Naive thymus-derived CD4-positive, alpha-beta T cell (primary cell): ENCODE measurements around the gene HSCB. TPM values are rescaled to one million over a fixed set of nuclear protein-coding genes. Genes with fewer than 3 reads are reported as not detected.
A peak's percentile ranks its signal among the peaks of the same experiment; 100 is the strongest.

Experiments
- ATAC-seq: fragments of 150-1000 bp; cut with Tn5 transposase; 2 replicates; pipeline ENCODE4 v1.10.0; 2021; ENCODE audit warnings: mild to moderate bottlenecking, moderate library complexity
- CTCF ChIA-PET: fragments of 350-600 bp; sonication (Branson Sonifier 250); formaldehyde crosslinking; loops from one replicate; lab custom pipeline; 2021; ENCODE audit warnings: antibody characterized with exemption; lab: Charles Lee
- POLR2A ChIA-PET: fragments of 350-600 bp; sonication (Branson Sonifier 250); formaldehyde crosslinking; loops from one replicate; lab custom pipeline; 2021; ENCODE audit warnings: antibody characterized with exemption, inconsistent platforms; lab: Charles Lee
- DNase-seq, 9 donors: peaks; one replicate each; pipeline versions ENCODE4 v3.0.0 to v3.0.0-alpha.2; 2020 to 2022; ENCODE audit warnings: mixed read lengths in 1 of 9
- H3K27ac ChIP-seq: one replicate; pipeline ENCODE4 v1.7.0; 2013; ENCODE audit warnings: mild to moderate bottlenecking, low read depth, low read length, moderate library complexity
- H3K27me3 ChIP-seq, 2 donors: one replicate each; pipeline ENCODE4 v1.7.0; 2013; ENCODE audit warnings: low read length in 2 of 2, mild to moderate bottlenecking in 2 of 2, moderate library complexity in 2 of 2; ENCODE audit not compliant: control insufficient read depth in 2 of 2, insufficient read depth in 2 of 2
- H3K36me3 ChIP-seq, 3 experiments: 1 replicate in 2 of 3; 2 replicates in 1 of 3; pipeline ENCODE4 v1.7.0; 2013; ENCODE audit warnings: low read length in 3 of 3, mild to moderate bottlenecking in 3 of 3, moderate library complexity in 1 of 3; ENCODE audit not compliant: insufficient read depth in 3 of 3, control insufficient read depth in 2 of 3
- H3K4me1 ChIP-seq, 2 donors: one replicate each; pipeline ENCODE4 v1.7.0; 2013; ENCODE audit warnings: low read length in 2 of 2, mild to moderate bottlenecking in 2 of 2, moderate library complexity in 1 of 2; ENCODE audit not compliant: control insufficient read depth in 2 of 2, insufficient read depth in 2 of 2
- H3K4me3 ChIP-seq: 2 replicates; pipeline ENCODE4 v1.7.0; 2013; ENCODE audit warnings: mild to moderate bottlenecking, low read length
- H3K9me3 ChIP-seq, 3 experiments: 1 replicate in 2 of 3; 2 replicates in 1 of 3; pipeline ENCODE4 v1.7.0; 2013; ENCODE audit warnings: low read length in 3 of 3; ENCODE audit not compliant: control insufficient read depth in 2 of 3
- H3K27ac Mint-ChIP-seq, 9 donors: one replicate each; pipeline ENCODE4 v1.8.0; 2020 to 2022; ENCODE audit warnings: mixed read lengths in 9 of 9, mild to moderate bottlenecking in 8 of 9, moderate library complexity in 5 of 9, inconsistent platforms in 2 of 9
- H3K27me3 Mint-ChIP-seq, 5 donors: one replicate each; pipeline ENCODE4 v1.8.0; 2021 to 2022; ENCODE audit warnings: mixed read lengths in 5 of 5, mild to moderate bottlenecking in 1 of 5
- H3K36me3 Mint-ChIP-seq, 5 donors: one replicate each; pipeline ENCODE4 v1.8.0; 2020 to 2022; ENCODE audit warnings: mixed read lengths in 5 of 5, mild to moderate bottlenecking in 3 of 5, inconsistent platforms in 1 of 5
- H3K4me1 Mint-ChIP-seq, 7 donors: one replicate each; pipeline ENCODE4 v1.8.0; 2020 to 2022; ENCODE audit warnings: mixed read lengths in 7 of 7, mild to moderate bottlenecking in 3 of 7, inconsistent platforms in 1 of 7
- H3K4me3 Mint-ChIP-seq, 10 donors: one replicate each; pipeline ENCODE4 v1.8.0; 2020 to 2022; ENCODE audit warnings: mild to moderate bottlenecking in 10 of 10, mixed read lengths in 10 of 10, moderate library complexity in 6 of 10, inconsistent platforms in 2 of 10
- H3K9me3 Mint-ChIP-seq, 11 donors: one replicate each; pipeline ENCODE4 v1.8.0; 2020 to 2022; ENCODE audit warnings: mixed read lengths in 11 of 11, mild to moderate bottlenecking in 4 of 11, inconsistent platforms in 1 of 11, moderate library complexity in 1 of 11
- intact Hi-C, 2 donors: fragments of 100-400 bp; cut with micrococcal nuclease; formaldehyde crosslinking; loops; one replicate each; pipeline ENCODE4 v1.15.1; 2023
- polyA plus RNA-seq, 2 donors: library from polyadenylated mRNA; unstranded; fragments of 300-500 nt; fragmentation: Illumina TruSeq; gene quantifications; one replicate each; pipeline ENCODE4 v1.2.3, GENCODE V29; 2021
- total RNA-seq, 6 experiments: library from RNA in 5 of 6; stranded (reverse) in 5 of 6; gene quantifications; 1 replicate in 5 of 6; 2 replicates in 1 of 6; pipeline ENCODE4 v1.2.3 and lab custom pipeline; 2021 to 2026

Gene HSCB
- total and polyA plus RNA-seq, 7 experiments from 2014 or later = 6.7 to 10.9 (median 8.9) TPM

- H3K36me3 Mint-ChIP-seq = peaks cover 0 to 9% (median 7%) of the 10 kb centered on the region in 5 donors
- intact Hi-C loops = loop anchor here in 1 of 2 donors (5.0 kb wide), 3 partner anchors 43 to 303 kb away; partner anchors contain the start of gene KREMEN1
- peaks cover 0 to 5% (median 0%) of the 10 kb centered on the region in 11 donors for H3K9me3 Mint-ChIP-seq
- no peaks in the 10 kb centered on the region for H3K36me3 ChIP-seq
- no peak overlapping the region for H3K27ac Mint-ChIP-seq
- peaks cover 10 to 16% (median 14%) of the 10 kb centered on the region in 7 donors for H3K4me1 Mint-ChIP-seq
- ChIA-PET POLR2A (interaction anchor here (1.0 kb wide), 1 partner anchor 63 kb away, joined by 3 read pairs; no protein-coding TSS in a partner anchor), CTCF (no interaction called here)
- H3K27me3 ChIP-seq = no peaks in the 10 kb centered on the region
- peaks cover 0 to 10% (median 0%) of the 10 kb centered on the region in 5 donors for H3K27me3 Mint-ChIP-seq
- H3K4me3 ChIP-seq = no peak overlapping the region
- H3K4me1 ChIP-seq = peaks cover 11 to 12% of the 10 kb centered on the region in 2 donors
- H3K9me3 ChIP-seq = no peaks in the 10 kb centered on the region
- H3K27ac ChIP-seq = no peak overlapping the region
- no peak for DNase-seq
- no peak for ATAC-seq
- H3K4me3 Mint-ChIP-seq = no peak overlapping the region
Measured at GRCh38 chr22:28769394-28770085, 27.7 kb downstream of the HSCB start.

GRCh38 chr22:28771195-28771791 lies 29.5 kb downstream of the HSCB start:
- peak overlapping the region in 1 of 10 donors; percentile 32 for H3K4me3 Mint-ChIP-seq
- POLR2A ChIA-PET = interaction anchor here (1.0 to 4.3 kb wide), 4 partner anchors 26 to 40 kb away, joined by 3 to 31 read pairs (median 8); partner anchors contain the start of genes CHEK2, HSCB and XBP1
- H3K27me3 Mint-ChIP-seq = peaks cover 0 to 5% (median 0%) of the 10 kb centered on the region in 5 donors
- H3K36me3 ChIP-seq = peaks cover 0 to 12% (median 3%) of the 10 kb centered on the region in 3 experiments
- H3K27me3 ChIP-seq = no peaks in the 10 kb centered on the region
- H3K27ac Mint-ChIP-seq = no peak overlapping the region
- H3K9me3 ChIP-seq = no peaks in the 10 kb centered on the region
- CTCF ChIA-PET = no interaction called here
- no peak overlapping the region for H3K4me3 ChIP-seq
- H3K4me1 Mint-ChIP-seq = peaks cover 15 to 34% (median 31%) of the 10 kb centered on the region in 7 donors
- peaks cover 0 to 18% (median 12%) of the 10 kb centered on the region in 5 donors for H3K36me3 Mint-ChIP-seq
- intact Hi-C loops = loop anchor here in 1 of 2 donors (5.0 kb wide), 3 partner anchors 41 to 301 kb away; partner anchors contain the start of gene KREMEN1
- peaks cover 0 to 5% (median 0%) of the 10 kb centered on the region in 11 donors for H3K9me3 Mint-ChIP-seq
- DNase-seq (no peak), ATAC-seq (no peak)
- H3K27ac ChIP-seq = no peak overlapping the region
- H3K4me1 ChIP-seq = peaks cover 13 to 17% of the 10 kb centered on the region in 2 donors

GRCh38 chr22:28772633-28773460 lies 31.0 kb downstream of the HSCB start, which contains the start of gene CCDC117:
TSS of gene CCDC117 (plus strand) at chr22:28772695. CDS start at chr22:28772850, 155 bp downstream.
- POLR2A ChIA-PET = interaction anchor here (0.8 to 4.3 kb wide), 8 partner anchors 19 to 265 kb away, joined by 3 to 31 read pairs (median 6); partner anchors contain the start of genes CHEK2, HSCB and XBP1
- H3K36me3 ChIP-seq = peaks cover 0 to 12% (median 3%) of the 10 kb centered on the region in 3 experiments
- H3K9me3 Mint-ChIP-seq = peaks cover 0 to 5% (median 0%) of the 10 kb centered on the region in 11 donors
- peak within 1 kb of the TSS; percentile 83 for H3K4me3 ChIP-seq
- CTCF ChIA-PET = interaction anchor here (0.8 to 1.6 kb wide), 5 partner anchors 10 to 172 kb away, joined by 3 to 4 read pairs (median 3); no protein-coding TSS in a partner anchor
- H3K27ac ChIP-seq = peak within 1 kb of the TSS; percentile 91
- H3K4me3 Mint-ChIP-seq = peak within 1 kb of the TSS; percentile 84 to 100 (median 97)
- H3K4me1 Mint-ChIP-seq = peaks cover 17 to 46% (median 31%) of the 10 kb centered on the region in 7 donors
- intact Hi-C loops = loop anchor here (1.0 to 5.0 kb wide), 11 partner anchors 27 to 854 kb away; partner anchors contain the start of genes EWSR1 (in 2 of the 2), HSCB (in 2 of the 2), XBP1 (in 2 of the 2) and KREMEN1 (in 1 of the 2)
- H3K4me1 ChIP-seq = peaks cover 13 to 17% of the 10 kb centered on the region in 2 donors
- H3K27me3 Mint-ChIP-seq = peaks cover 0 to 2% (median 0%) of the 10 kb centered on the region in 5 donors
- DNase-seq = peak; percentile 76 to 93 (median 88)
- no peaks in the 10 kb centered on the region for H3K27me3 ChIP-seq
- H3K9me3 ChIP-seq = no peaks in the 10 kb centered on the region
- H3K27ac Mint-ChIP-seq = peak within 1 kb of the TSS; percentile 86 to 98 (median 91)
- H3K36me3 Mint-ChIP-seq = peaks cover 0 to 18% (median 12%) of the 10 kb centered on the region in 5 donors
- peak; percentile 97 for ATAC-seq

DNA sequence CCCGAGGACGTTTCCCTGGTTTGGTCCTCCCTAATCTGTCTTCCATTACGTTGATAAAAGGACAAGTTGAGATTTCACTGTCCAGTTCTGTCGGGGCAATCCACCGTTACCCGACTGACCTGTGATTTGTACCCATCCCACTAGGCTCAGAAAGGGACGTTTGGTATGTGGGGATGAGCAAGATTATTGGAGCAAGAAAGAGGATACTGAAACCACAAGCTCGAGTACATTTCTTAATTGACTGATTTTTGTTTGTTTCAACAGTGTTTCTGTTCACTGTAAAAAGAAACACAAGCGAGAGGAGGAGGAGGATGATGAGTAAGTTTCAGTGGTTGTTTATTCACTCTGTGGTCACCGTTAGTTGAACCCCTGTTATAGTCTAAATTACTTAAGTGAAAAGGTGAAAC lies 31.6 kb downstream of the HSCB start:
- H3K4me1 Mint-ChIP-seq = peaks cover 20 to 52% (median 31%) of the 10 kb centered on the region in 7 donors
- H3K9me3 ChIP-seq = no peaks in the 10 kb centered on the region
- ChIA-PET CTCF (interaction anchor here (1.0 to 1.6 kb wide), 2 partner anchors 30 to 173 kb away, joined by 3 read pairs; no protein-coding TSS in a partner anchor), POLR2A (interaction anchor here (0.9 to 4.3 kb wide), 7 partner anchors 19 to 42 kb away, joined by 3 to 31 read pairs (median 6); partner anchors contain the start of genes CHEK2, HSCB and XBP1)
- H3K36me3 ChIP-seq = peaks cover 0 to 12% (median 3%) of the 10 kb centered on the region in 3 experiments
- ATAC-seq = no peak
- peak overlapping the region; percentile 91 for H3K27ac ChIP-seq
- H3K27me3 Mint-ChIP-seq = peaks cover 0 to 2% (median 0%) of the 10 kb centered on the region in 5 donors
- H3K27ac Mint-ChIP-seq = peak overlapping the region; percentile 71 to 98 (median 89)
- H3K4me3 Mint-ChIP-seq = peak overlapping the region; percentile 84 to 100 (median 97)
- H3K36me3 Mint-ChIP-seq = peaks cover 0 to 18% (median 12%) of the 10 kb centered on the region in 5 donors
- no peak for DNase-seq
- intact Hi-C loops = loop anchor here (1.0 to 5.0 kb wide), 6 partner anchors 27 to 495 kb away; partner anchors contain the start of genes EWSR1 (in 1 of the 2), KREMEN1 (in 1 of the 2) and XBP1 (in 1 of the 2)
- no peaks in the 10 kb centered on the region for H3K27me3 ChIP-seq
- peaks cover 13 to 17% of the 10 kb centered on the region in 2 donors for H3K4me1 ChIP-seq
- H3K9me3 Mint-ChIP-seq = peaks cover 0 to 5% (median 0%) of the 10 kb centered on the region in 11 donors
- peak overlapping the region; percentile 75 for H3K4me3 ChIP-seq

DNA sequence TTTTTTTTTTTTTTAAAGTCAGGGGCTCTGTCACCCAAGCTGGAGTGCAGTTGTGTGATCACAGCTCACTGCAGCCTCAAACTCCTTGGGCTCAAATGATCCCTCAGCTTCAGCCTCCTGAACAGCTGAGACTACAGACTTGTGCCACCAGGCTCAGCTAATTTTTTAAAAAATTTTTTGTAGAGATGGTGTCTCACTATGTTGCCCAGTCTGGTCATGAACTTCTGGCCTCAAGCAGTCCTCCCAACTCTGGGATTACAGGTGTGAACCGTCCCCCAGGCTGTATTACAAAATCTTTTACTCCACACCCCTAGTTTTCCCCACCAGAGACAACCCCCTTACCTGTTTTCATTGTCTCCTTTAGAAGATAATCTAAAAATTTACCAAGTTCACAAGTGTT lies 32.5 kb downstream of the HSCB start:
- H3K27ac Mint-ChIP-seq = peak overlapping the region in 6 of 9 donors; percentile 14 to 75 (median 36)
- Histone ChIP-seq H3K27ac (no peak overlapping the region), H3K4me1 (peaks cover 13 to 17% of the 10 kb centered on the region in 2 donors), H3K36me3 (peaks cover 0 to 12% (median 3%) of the 10 kb centered on the region in 3 experiments), H3K27me3 (no peaks in the 10 kb centered on the region), H3K9me3 (no peaks in the 10 kb centered on the region), H3K4me3 (no peak overlapping the region)
- intact Hi-C loops = loop anchor here in 1 of 2 donors (5.0 kb wide), 3 partner anchors 38 to 298 kb away; partner anchors contain the start of gene KREMEN1
- ChIA-PET POLR2A (interaction anchor here (4.3 kb wide), 1 partner anchor 27 kb away, joined by 31 read pairs; the partner anchor contains the start of gene XBP1), CTCF (interaction anchor here (1.3 kb wide), 1 partner anchor 173 kb away, joined by 5 read pairs; no protein-coding TSS in a partner anchor)
- no peak for DNase-seq
- H3K4me1 Mint-ChIP-seq = peaks cover 20 to 61% (median 35%) of the 10 kb centered on the region in 7 donors
- peak overlapping the region; percentile 71 to 99 (median 82) for H3K4me3 Mint-ChIP-seq
- H3K9me3 Mint-ChIP-seq = peaks cover 0 to 5% (median 0%) of the 10 kb centered on the region in 11 donors
- no peak for ATAC-seq
- H3K36me3 Mint-ChIP-seq = peaks cover 0 to 18% (median 12%) of the 10 kb centered on the region in 5 donors
- peaks cover 0 to 2% (median 0%) of the 10 kb centered on the region in 5 donors for H3K27me3 Mint-ChIP-seq
